ENCODE data around the gene CDH5.

- TF ChIP-seq CTCF (conservative IDR thresholded peaks at IDR 0.05; ENCODE audit: low read depth, low read length) (no peak), EZH2 (IDR thresholded peaks at IDR 0.05; ENCODE audit: borderline replicate concordance, low read depth, low read length, poor library complexity, severe bottlenecking) (no peak)
These were observed 5.7 kb upstream of the CDH5 start for GRCh38 chr16:66360624-66361324.

Measured in A673 (cell line).